Endothelial cell of umbilical vein (primary cell): ENCODE results near the gene SLC17A9. TPM values are rescaled to one million over a fixed set of nuclear protein-coding genes. Genes with fewer than 3 reads are reported as not detected.

Source experiments
- BruUV-seq: library from RNA; stranded (reverse); fragments of 400-500 nt; replicated peaks from 2 replicates; lab custom pipeline; 2021; lab: Mats Ljungman, UMichigan
- CTCF ChIA-PET: fragments of 300-600, 350-600 bp; sonication (Branson Sonifier 250); formaldehyde crosslinking; loops from one replicate; lab custom pipeline; 2021; ENCODE audit warnings: antibody characterized with exemption, inconsistent platforms; lab: Charles Lee
- POLR2A ChIA-PET: fragments of 300-600, 350-600 bp; sonication (Branson Sonifier 250); formaldehyde crosslinking; loops from one replicate; lab custom pipeline; 2021; ENCODE audit warnings: antibody characterized with exemption, inconsistent platforms; lab: Charles Lee
- DNase-seq: peaks from one replicate; pipeline ENCODE4 v3.0.0-alpha.2; 2011; ENCODE audit warnings: low read depth, low spot score
- FAIRE-seq: peaks from 2 replicates; lab custom pipeline; 2011; peaks lifted over from hg19 to GRCh38; lab: Jason Lieb, UNC
- H2AFZ ChIP-seq: 2 replicates; pipeline ENCODE4 v1.6.0; 2012; ENCODE audit warnings: low read depth, low read length, control low read depth, inconsistent platforms
- H3K27ac ChIP-seq: 2 replicates; pipeline ENCODE4 v1.5.1; 2011; ENCODE audit warnings: low read depth, mild to moderate bottlenecking, control low read depth, low read length, moderate library complexity; ENCODE audit not compliant: insufficient read depth
- H3K27me3 ChIP-seq, 2 experiments: 2 replicates each; pipeline versions ENCODE4 v1.6.0 to v1.6.1; 2011; ENCODE audit warnings: low read length in 2 of 2, mixed read lengths in 1 of 2; ENCODE audit not compliant: control insufficient read depth in 2 of 2, insufficient read depth in 2 of 2
- H3K36me3 ChIP-seq, 2 experiments: 2 replicates in 1 of 2; 3 replicates in 1 of 2; pipeline ENCODE4 v1.5.1; 2011; ENCODE audit warnings: low read length in 2 of 2, mild to moderate bottlenecking in 1 of 2, moderate library complexity in 1 of 2; ENCODE audit not compliant: control insufficient read depth in 2 of 2, insufficient read depth in 2 of 2; ENCODE audit errors: extremely low read depth in 1 of 2
- H3K4me1 ChIP-seq: 3 replicates; pipeline ENCODE4 v1.5.1; 2011; ENCODE audit warnings: mild to moderate bottlenecking, low read length; ENCODE audit not compliant: control insufficient read depth, insufficient read depth; ENCODE audit errors: extremely low read depth
- H3K4me2 ChIP-seq: 2 replicates; pipeline ENCODE4 v1.6.1; 2011; ENCODE audit warnings: low read length, control low read depth, mixed read lengths; ENCODE audit not compliant: insufficient read depth
- H3K4me3 ChIP-seq, 3 experiments: fragments of 200-600 bp in 1 of 3; sonication (generic), shearing (Covaris generic) in 1 of 3; replicated peaks in 1 of 3; 2 replicates each; pipeline ENCODE4 v1.5.1; 2011 to 2016; ENCODE audit warnings: control low read depth in 3 of 3, low read length in 3 of 3, mild to moderate bottlenecking in 2 of 3, inconsistent platforms in 1 of 3, low read depth in 1 of 3, moderate library complexity in 1 of 3; ENCODE audit not compliant: insufficient read depth in 1 of 3
- H3K79me2 ChIP-seq: 2 replicates; pipeline ENCODE4 v1.6.0; 2012; ENCODE audit warnings: low read length, inconsistent platforms; ENCODE audit not compliant: control insufficient read depth, insufficient read depth
- H3K9ac ChIP-seq: replicated peaks from 2 replicates; pipeline ENCODE3; 2011; ENCODE audit warnings: low read length, control low read depth; ENCODE audit not compliant: insufficient read depth; ENCODE audit errors: extremely low read depth
- H3K9me1 ChIP-seq: replicated peaks from 3 replicates; pipeline ENCODE4 v1.6.0; 2011; ENCODE audit warnings: mild to moderate bottlenecking, low read length; ENCODE audit not compliant: control insufficient read depth, insufficient read depth; ENCODE audit errors: extremely low read depth
- H3K9me3 ChIP-seq: replicated peaks from 2 replicates; pipeline ENCODE4 v1.5.1; 2012; ENCODE audit warnings: low read length, inconsistent platforms; ENCODE audit not compliant: control insufficient read depth, insufficient read depth
- H4K20me1 ChIP-seq: replicated peaks from 2 replicates; pipeline ENCODE3; 2011; ENCODE audit warnings: mild to moderate bottlenecking, low read length; ENCODE audit not compliant: control insufficient read depth, insufficient read depth; ENCODE audit errors: extremely low read depth
- CTCF ChIP-seq, 2 donors: IDR thresholded peaks; 1 replicate in 1 of 2; 2 replicates in 1 of 2; pipeline ENCODE4 v1.5.1; 2011; ENCODE audit warnings: low read length in 2 of 2, mild to moderate bottlenecking in 2 of 2, moderate library complexity in 2 of 2, control low read depth in 1 of 2, inconsistent platforms in 1 of 2, low read depth in 1 of 2; ENCODE audit not compliant: insufficient read depth in 1 of 2; ENCODE audit errors: extremely low read depth in 1 of 2
- EZH2 ChIP-seq: IDR thresholded peaks from 2 replicates; pipeline ENCODE4 v1.6.1; 2012; ENCODE audit warnings: borderline replicate concordance, low read depth, mild to moderate bottlenecking, moderate library complexity, low read length, inconsistent platforms; ENCODE audit not compliant: severe bottlenecking
- FOS ChIP-seq: IDR thresholded peaks from 2 replicates; pipeline ENCODE4 v1.6.1; 2011; ENCODE audit warnings: mild to moderate bottlenecking, low read length, moderate library complexity, borderline replicate concordance; ENCODE audit not compliant: insufficient read depth
- GATA2 ChIP-seq: IDR thresholded peaks from 2 replicates; pipeline ENCODE4 v1.7.0; 2011; ENCODE audit warnings: low read depth, mild to moderate bottlenecking, moderate library complexity, mixed read lengths, low read length; ENCODE audit not compliant: insufficient read length, insufficient read depth
- JUN ChIP-seq: IDR thresholded peaks from 2 replicates; pipeline ENCODE4 v1.6.1; 2011; ENCODE audit warnings: borderline replicate concordance, low read depth; ENCODE audit not compliant: insufficient read length, insufficient read depth
- MYC ChIP-seq: IDR thresholded peaks from one replicate; pipeline ENCODE4 v1.6.1; 2011; ENCODE audit warnings: mild to moderate bottlenecking, low read depth, low read length
- POLR2A ChIP-seq: IDR thresholded peaks from 2 replicates; pipeline ENCODE4 v1.6.1; 2012; ENCODE audit warnings: low read depth, mild to moderate bottlenecking, control low read depth, low read length
- POLR2AphosphoS5 ChIP-seq: IDR thresholded peaks from 2 replicates; pipeline ENCODE4 v1.6.1; 2012; ENCODE audit warnings: low read depth, mild to moderate bottlenecking, control low read depth, low read length, moderate library complexity; ENCODE audit not compliant: insufficient read depth
- dilution Hi-C: fragments of 300-500 bp; cut with MboI; formaldehyde crosslinking; loops from one replicate; pipeline ENCODE4 v1.15.0; 2019; ENCODE audit warnings: low sequenced_read_pairs; ENCODE audit not compliant: extremely low pct_ligation_motif_present
- intact Hi-C: fragments of 100-400 bp; cut with micrococcal nuclease; formaldehyde crosslinking; loops from one replicate; pipeline ENCODE4 v1.10.0; 2022
- polyA plus RNA-seq, 4 experiments: library from polyadenylated mRNA; depleted of rRNA in 3 of 4; stranded (reverse) in 3 of 4; unstranded in 1 of 4; fragments of >200 nt; gene quantifications; 2 replicates each; pipeline versions ENCODE4 v1.2.1 to v1.2.3, GENCODE V29; 2011 to 2012; ENCODE audit warnings: missing spikeins in 1 of 4
- total RNA-seq: library from RNA; stranded (reverse); gene quantifications from 2 replicates; pipeline ENCODE4 v1.2.3, GENCODE V29; 2021
- TF ChIP-seq, protein P1 (sequence below): IDR thresholded peaks from 2 replicates; pipeline ENCODE4 v1.6.1; 2011; ENCODE audit not compliant: insufficient read depth, insufficient read length

Gene SLC17A9
- total and polyA plus RNA-seq, 2 donors (not counting 3 experiments of a cell fraction or from before 2014, with no cell fraction given): 38.2 to 44.5 TPM

DNA sequence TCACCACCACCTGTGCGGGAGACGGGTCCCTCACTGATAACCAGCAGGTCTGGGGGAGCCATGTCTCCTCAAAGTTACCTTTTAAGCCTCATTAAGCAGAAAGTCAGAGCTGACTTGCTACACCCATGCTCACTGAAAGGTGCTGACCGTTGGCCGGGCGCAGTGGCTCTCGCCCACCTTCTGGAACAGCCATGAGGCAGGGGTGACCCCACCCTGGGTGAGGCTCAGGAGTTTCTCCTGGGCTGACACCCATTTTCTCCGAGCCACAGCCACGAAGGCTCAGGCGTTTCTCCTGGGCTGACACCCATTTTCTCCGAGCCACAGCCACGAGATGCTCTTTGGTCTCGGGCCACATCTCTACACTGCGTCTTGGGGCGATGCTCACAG is 44.1 kb downstream of the SLC17A9 start:
- BruUV-seq: no TSS peak
- peaks cover 11 to 16% of the 10 kb centered on the region in 2 experiments for H3K27me3 ChIP-seq
- FAIRE-seq (no peak), DNase-seq (no peak)
- H3K4me2 ChIP-seq: no peak overlapping the region
- no peak overlapping the region for H2AFZ ChIP-seq
- dilution Hi-C loops: no loop called here
- no peaks in the 10 kb centered on the region for H4K20me1 ChIP-seq
- POLR2A ChIA-PET: no interaction called here
- H3K4me1 ChIP-seq: no peaks in the 10 kb centered on the region
- no peaks in the 10 kb centered on the region for H3K9me3 ChIP-seq
- CTCF ChIA-PET: interaction anchor here (1.4 kb wide), 1 partner anchor 12 kb away, joined by 4 read pairs; no protein-coding TSS in a partner anchor
- no peaks in the 10 kb centered on the region for H3K79me2 ChIP-seq
- H3K36me3 ChIP-seq: no peaks in the 10 kb centered on the region
- TF ChIP-seq MYC (no peak), FOS (no peak), EZH2 (no peak), POLR2AphosphoS5 (no peak), JUN (no peak), POLR2A (no peak)
- TF ChIP-seq, protein P1, sequence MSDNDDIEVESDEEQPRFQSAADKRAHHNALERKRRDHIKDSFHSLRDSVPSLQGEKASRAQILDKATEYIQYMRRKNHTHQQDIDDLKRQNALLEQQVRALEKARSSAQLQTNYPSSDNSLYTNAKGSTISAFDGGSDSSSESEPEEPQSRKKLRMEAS: no peak
- no peak overlapping the region for H3K27ac ChIP-seq
- no peaks in the 10 kb centered on the region for H3K9me1 ChIP-seq
- no peak overlapping the region for H3K9ac ChIP-seq
- intact Hi-C loops: no loop called here
- H3K4me3 ChIP-seq: no peak overlapping the region

- POLR2A ChIA-PET: no interaction called here
- H3K4me3 ChIP-seq: no peak overlapping the region
- H3K36me3 ChIP-seq: no peaks in the 10 kb centered on the region
- H4K20me1 ChIP-seq: no peaks in the 10 kb centered on the region
- no peak overlapping the region for H3K4me2 ChIP-seq
- no peak overlapping the region for H3K27ac ChIP-seq
- peaks cover 17 to 19% of the 10 kb centered on the region in 2 experiments for H3K27me3 ChIP-seq
- no peak for TF ChIP-seq GATA2
- TF ChIP-seq EZH2: no peak
- TF ChIP-seq CTCF (IDR thresholded peaks at IDR 0.05; ENCODE audit: extremely low read depth in 1 of 2, insufficient read depth in 1 of 2, low read depth in 1 of 2, low read length in 2 of 2): no peak
- TF ChIP-seq MYC: no peak
- TF ChIP-seq, protein P1: no peak
- no peak for TF ChIP-seq FOS
- TF ChIP-seq JUN: no peak
- no peak for TF ChIP-seq POLR2A
- TF ChIP-seq POLR2AphosphoS5: no peak
- H3K9ac ChIP-seq: no peak overlapping the region
- BruUV-seq: no TSS peak
- FAIRE-seq (no peak), DNase-seq (no peak)
- no peak overlapping the region for H2AFZ ChIP-seq
- CTCF ChIA-PET: no interaction called here
- intact Hi-C loops: no loop called here
- H3K79me2 ChIP-seq: no peaks in the 10 kb centered on the region
- dilution Hi-C loops: no loop called here
- H3K9me3 ChIP-seq: no peaks in the 10 kb centered on the region
- H3K9me1 ChIP-seq: no peaks in the 10 kb centered on the region
- no peaks in the 10 kb centered on the region for H3K4me1 ChIP-seq
These were observed 45.0 kb downstream of the SLC17A9 start for GRCh38 chr20:62997417-62998035.
